HepG2 (cell line): Measurements from ENCODE around the gene EPHA2. TPM values are rescaled to one million over a fixed set of nuclear protein-coding genes. Genes with fewer than 3 reads are reported as not detected.

Source experiments
- ATAC-seq: fragments of 200-7000 bp; cut with Tn5 transposase; 3 replicates; pipeline ENCODE4 v1.9.1; 2020; ENCODE audit warnings: mild to moderate bottlenecking, moderate library complexity
- BruUV-seq: library from RNA; stranded (reverse); fragments of 400-500 nt; replicated peaks from 2 replicates; lab custom pipeline; 2021; lab: Mats Ljungman, UMichigan
- CTCF ChIA-PET: fragments of 300-600 bp; formaldehyde crosslinking; extraction: SDS; loops from one replicate; lab custom pipeline; 2021; ENCODE audit warnings: low total read pairs, inconsistent platforms, low intra/inter-chr PET ratio; lab: Yijun Ruan, JAX
- POLR2A ChIA-PET: fragments of 350-600 bp; sonication (Branson Sonifier 250); formaldehyde crosslinking; loops from one replicate; lab custom pipeline; 2020; ENCODE audit warnings: antibody characterized with exemption, inconsistent platforms; lab: Yijun Ruan, JAX
- DNase-seq: peaks from one replicate; pipeline ENCODE4 v3.0.0-alpha.2; 2015; ENCODE audit warnings: low spot score
- FAIRE-seq: peaks from 3 replicates; lab custom pipeline; 2011; peaks lifted over from hg19 to GRCh38; lab: Jason Lieb, UNC
- H2AFZ ChIP-seq: one replicate; pipeline ENCODE4 v1.6.1; 2011; ENCODE audit warnings: low read length, inconsistent platforms
- H3K27ac ChIP-seq: fragments of 300-600 bp; 3 replicates; pipeline ENCODE4 v1.8.0; 2011; ENCODE audit warnings: mixed run types, mild to moderate bottlenecking, mixed read lengths, low read length, inconsistent platforms; ENCODE audit not compliant: insufficient read depth; ENCODE audit errors: extremely low read length
- H3K27me3 ChIP-seq, 2 experiments: fragments of 200-600 bp in 1 of 2; 2 replicates in 1 of 2; 3 replicates in 1 of 2; pipeline versions ENCODE4 v1.6.0 to v1.8.0; 2011; ENCODE audit warnings: low read length in 2 of 2, mild to moderate bottlenecking in 2 of 2, moderate library complexity in 2 of 2, inconsistent platforms in 1 of 2; ENCODE audit not compliant: insufficient read depth in 2 of 2, control insufficient read depth in 1 of 2
- H3K36me3 ChIP-seq, 2 experiments: fragments of 200-600 bp in 1 of 2; replicated peaks in 1 of 2; 2 replicates in 1 of 2; 3 replicates in 1 of 2; pipeline versions ENCODE4 v1.5.1 to v1.8.0; 2011; ENCODE audit warnings: low read length in 2 of 2, inconsistent platforms in 1 of 2; ENCODE audit not compliant: insufficient read depth in 2 of 2, control insufficient read depth in 1 of 2
- H3K4me1 ChIP-seq: 2 replicates; pipeline ENCODE4 v1.5.1; 2012; ENCODE audit warnings: low read length, inconsistent platforms; ENCODE audit not compliant: insufficient read depth
- H3K4me2 ChIP-seq: 2 replicates; pipeline ENCODE4 v1.6.0; 2011; ENCODE audit warnings: low read depth, low read length, inconsistent platforms
- H3K4me3 ChIP-seq, 3 experiments: fragments of 200-600 bp in 1 of 3; sonication (generic), shearing (Covaris generic) in 1 of 3; replicated peaks in 1 of 3; 2 replicates each; pipeline ENCODE4 v1.5.1; 2011 to 2016; ENCODE audit warnings: low read length in 3 of 3, inconsistent platforms in 2 of 3, low read depth in 2 of 3, mild to moderate bottlenecking in 2 of 3, control low read depth in 1 of 3, mixed read lengths in 1 of 3; ENCODE audit not compliant: insufficient read depth in 1 of 3
- H3K79me2 ChIP-seq: one replicate; pipeline ENCODE4 v1.6.1; 2011; ENCODE audit warnings: low read length, inconsistent platforms; ENCODE audit not compliant: insufficient read depth
- H3K9ac ChIP-seq: 2 replicates; pipeline ENCODE4 v1.6.0; 2011; ENCODE audit warnings: mild to moderate bottlenecking, low read depth, low read length, inconsistent platforms; ENCODE audit not compliant: insufficient read depth
- H3K9me3 ChIP-seq: 2 replicates; pipeline ENCODE4 v1.5.1; 2012; ENCODE audit warnings: mild to moderate bottlenecking, low read length
- H4K20me1 ChIP-seq: 2 replicates; pipeline ENCODE4 v1.6.0; 2011; ENCODE audit warnings: inconsistent platforms, mild to moderate bottlenecking, low read length, moderate library complexity; ENCODE audit not compliant: insufficient read depth
- HMG20B ChIP-seq: conservative IDR thresholded peaks from 2 replicates; pipeline ENCODE4 v1.6.1; 2016; ENCODE audit warnings: missing genetic modification reagents, missing compliant biosample characterization
- KDM3A ChIP-seq: IDR thresholded peaks from 2 replicates; pipeline ENCODE4 v1.6.1; 2018; ENCODE audit warnings: low read depth, missing compliant biosample characterization
- PHF8 ChIP-seq: sonication (generic); formaldehyde crosslinking; IDR thresholded peaks from 2 replicates; pipeline ENCODE4 v1.5.0; 2020; ENCODE audit warnings: missing genetic modification reagents
- ZBTB33 ChIP-seq: sonication (generic); formaldehyde crosslinking; IDR thresholded peaks from 2 replicates; pipeline ENCODE4 v1.4.0; 2020; ENCODE audit warnings: missing genetic modification reagents
- WGBS: methylation state at CpG from one replicate; pipeline ENCODE4 v1.1.6; 2017; ENCODE audit warnings: low lambda C conversion rate; 5-methylcytosine and 5-hydroxymethylcytosine counted together
- in situ Hi-C: cut with HindIII; loops from 2 replicates; pipeline ENCODE4 v1.10.0; 2017; ENCODE audit warnings: low pct_unique_long_range_greater_than_20kb; ENCODE audit not compliant: extremely low pct_ligation_motif_present
- intact Hi-C: fragments of 100-400 bp; cut with micrococcal nuclease; formaldehyde crosslinking; loops from one replicate; pipeline ENCODE4 v1.10.0; 2022; ENCODE audit not compliant: unreplicated experiment
- polyA plus RNA-seq, 8 experiments: library from polyadenylated mRNA; depleted of rRNA in 3 of 8; stranded (reverse) in 7 of 8; unstranded in 1 of 8; fragments of >200 nt; fragmentation: Illumina TruSeq in 4 of 8; extraction: Trizol in 4 of 8; gene quantifications; 2 replicates each; pipeline versions ENCODE4 v1.2.1 to v1.2.3, GENCODE V29; 2011 to 2016; ENCODE audit warnings: low read depth in 4 of 8, missing spikeins in 1 of 8, mixed read lengths in 1 of 8; ENCODE audit not compliant: insufficient read depth in 1 of 8
- total RNA-seq, 5 experiments: library from RNA; depleted of rRNA; stranded (reverse); fragments of >200 nt; fragmentation: Illumina TruSeq; extraction: Trizol; gene quantifications; 2 replicates each; pipeline ENCODE4 v1.2.3, GENCODE V29; 2016; ENCODE audit warnings: low read depth in 1 of 5

Gene EPHA2
- total and polyA plus RNA-seq, 2 of the 13 experiments (the other 11 are each of a cell fraction or from before 2014, with no cell fraction given) = 33.6 to 53.6 TPM

GRCh38 chr1:16180291-16180824, 24.5 kb upstream of the EPHA2 start:
- Histone ChIP-seq H3K27me3 (no peaks in the 10 kb centered on the region), H3K79me2 (no peaks in the 10 kb centered on the region), H3K36me3 (no peaks in the 10 kb centered on the region), H3K27ac (no peak overlapping the region), H3K9me3 (no peaks in the 10 kb centered on the region), H4K20me1 (no peaks in the 10 kb centered on the region), H3K9ac (no peak overlapping the region), H3K4me1 (peaks cover 99% of the 10 kb centered on the region), H2AFZ (no peak overlapping the region), H3K4me3 (no peak overlapping the region), H3K4me2 (no peak overlapping the region)
- BruUV-seq = no TSS peak
- POLR2A ChIA-PET = interaction anchor here (1.1 to 4.5 kb wide), 4 partner anchors 26 to 47 kb away, joined by 3 to 51 read pairs (median 22); partner anchors contain the start of gene EPHA2
- no peak for DNase-seq
- TF ChIP-seq ZBTB33 (peak; percentile 56; the same call in 1 of the 2 replicates), PHF8 (CRISPR knock-in tag) (0 out of 2 replicates have a peak, but pooled peaks have one; percentile 15), HMG20B (CRISPR knock-in tag) (no peak), KDM3A (0 out of 2 replicates have a peak, but pooled peaks have one; percentile 18)
- intact Hi-C loops = no loop called here
- no peak for ATAC-seq
- no peak for FAIRE-seq
- WGBS = 60% methylated on average over 13 of the region's 13 CpGs
- CTCF ChIA-PET = no interaction called here
- in situ Hi-C loops = loop anchor here (5.0 kb wide), 2 partner anchors 33 to 103 kb away; no protein-coding TSS in a partner anchor
